GM18511 (cell line): ENCODE data around the gene HIGD1B.

Source experiments
- ATAC-seq: cut with Tn5 transposase; IDR thresholded peaks from one replicate; pipeline ENCODE4 v1.9.1; 2021; ENCODE audit warnings: mild to moderate bottlenecking, moderate library complexity; ENCODE audit not compliant: unreplicated experiment

HIGD1B gene

DNA sequence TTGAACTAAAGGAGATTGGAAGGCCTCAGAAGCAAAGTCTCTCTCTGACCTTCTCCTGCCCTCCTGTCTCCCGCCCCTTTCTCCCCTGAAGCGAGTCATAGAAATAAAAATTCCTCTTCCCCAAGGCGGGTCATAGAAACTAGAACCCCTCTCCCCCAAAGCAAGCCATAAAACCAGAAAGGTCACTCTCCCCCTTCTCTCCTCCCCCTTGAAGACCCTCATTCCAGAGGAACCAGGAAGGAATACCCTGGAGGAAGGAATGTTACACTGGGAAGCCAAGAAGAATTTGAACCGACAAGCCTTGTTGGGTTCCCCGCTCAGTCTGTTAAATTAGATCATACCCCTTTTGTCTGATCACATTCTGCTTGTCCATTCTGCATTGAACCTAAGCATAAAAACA, 14.9 kb upstream of the HIGD1B start:
- ATAC-seq: no peak

DNA sequence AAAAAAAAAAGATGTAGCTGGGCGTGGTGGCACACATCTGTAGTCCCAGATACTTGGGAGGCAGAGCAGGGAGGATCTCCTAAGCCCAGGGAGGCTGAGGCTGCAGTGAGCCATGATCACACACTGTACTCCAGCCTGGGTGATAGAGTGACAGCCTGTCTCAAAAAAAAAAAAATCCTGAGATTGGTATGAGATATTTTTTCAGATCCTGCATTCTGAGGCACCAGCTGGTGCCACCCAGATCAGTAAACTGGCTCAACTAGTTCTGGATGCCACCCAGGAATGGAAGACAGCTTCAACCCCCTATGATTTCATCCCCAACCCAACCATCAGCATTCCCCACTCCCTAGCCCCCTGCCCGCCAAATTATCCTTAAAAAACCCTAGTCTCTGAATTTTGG, 10.5 kb upstream of the HIGD1B start:
- ATAC-seq: no peak

DNA sequence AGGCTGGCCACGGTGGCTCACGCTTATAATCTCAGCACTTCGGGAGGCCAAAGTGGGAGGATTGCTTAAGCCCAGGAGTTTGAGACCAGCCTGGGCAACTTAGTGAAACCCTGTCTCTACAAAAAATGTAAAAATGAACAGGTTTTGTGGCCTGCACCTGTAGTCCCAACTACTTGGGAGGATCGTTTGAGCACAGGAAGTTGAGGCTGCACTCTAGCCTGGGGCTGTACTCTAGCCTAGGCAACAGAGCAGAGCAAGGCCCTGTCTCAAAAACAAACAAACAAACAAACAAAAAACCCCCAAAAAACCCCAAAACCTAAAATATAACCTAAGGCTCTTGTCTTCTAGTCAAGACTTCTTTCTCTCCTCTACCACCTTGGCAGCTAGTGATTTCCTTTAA, 7.4 kb upstream of the HIGD1B start:
- ATAC-seq: no peak

DNA sequence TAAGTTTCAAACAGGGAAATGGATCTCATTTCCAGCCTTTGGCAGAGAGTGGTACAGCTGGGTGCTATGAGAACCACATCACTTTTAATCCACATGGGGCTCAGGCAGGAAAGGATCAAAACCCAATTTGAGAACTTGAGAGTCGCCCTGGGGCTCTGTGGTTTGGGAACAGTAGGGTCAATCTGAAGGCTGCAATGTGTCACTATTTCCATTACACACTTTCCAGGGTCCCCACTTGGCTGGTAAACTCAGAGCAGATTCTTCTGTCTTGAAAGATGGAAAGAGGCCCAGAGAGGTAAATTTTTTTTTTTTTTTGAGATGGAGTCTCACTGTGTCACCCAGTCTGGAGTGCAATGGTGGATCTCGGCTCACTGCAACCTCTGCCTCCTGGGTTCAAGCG, 6.7 kb upstream of the HIGD1B start:
- ATAC-seq: no peak

DNA sequence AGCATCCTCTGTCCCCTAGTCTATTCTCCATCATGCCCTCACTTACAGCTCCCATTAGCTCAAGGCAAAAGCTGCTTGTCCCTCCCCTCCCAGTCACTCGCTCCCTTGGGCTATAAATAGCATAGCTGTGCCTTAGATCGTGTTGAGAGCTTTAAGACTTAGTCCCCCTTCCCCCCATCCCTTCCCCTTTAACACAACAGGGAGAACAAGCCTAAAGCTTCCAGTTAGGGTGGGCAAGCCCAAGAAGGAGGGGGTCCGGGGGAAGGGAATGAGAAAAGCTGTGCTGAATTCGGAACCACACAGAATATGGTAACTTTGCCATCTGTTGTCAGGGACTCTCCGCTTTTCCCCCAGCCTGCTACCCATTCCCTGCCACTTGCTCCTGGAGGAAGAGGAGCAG, 4.9 kb upstream of the HIGD1B start:
- no peak for ATAC-seq

DNA sequence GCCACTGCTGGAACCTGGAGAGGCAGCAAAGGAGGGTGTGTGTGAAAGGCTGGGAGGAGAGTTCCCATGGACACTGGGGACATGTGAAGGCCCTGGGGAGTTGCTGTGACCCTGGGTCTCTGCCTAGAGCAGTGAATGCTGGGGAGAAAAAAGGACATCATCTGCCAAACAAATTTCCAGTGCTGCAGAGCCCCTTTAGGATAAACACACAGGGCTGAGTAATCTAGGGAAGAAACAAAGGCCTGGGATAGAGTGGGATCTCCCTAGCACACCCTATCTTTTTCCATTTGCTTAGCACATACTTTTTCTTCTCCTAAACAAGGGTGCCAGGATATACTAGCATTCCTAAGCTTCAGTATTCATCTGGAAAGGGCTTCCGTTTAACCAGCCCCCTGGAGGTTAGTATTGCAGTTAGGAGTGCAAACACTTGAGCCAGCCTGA, 3.3 kb upstream of the HIGD1B start:
- no peak for ATAC-seq

DNA sequence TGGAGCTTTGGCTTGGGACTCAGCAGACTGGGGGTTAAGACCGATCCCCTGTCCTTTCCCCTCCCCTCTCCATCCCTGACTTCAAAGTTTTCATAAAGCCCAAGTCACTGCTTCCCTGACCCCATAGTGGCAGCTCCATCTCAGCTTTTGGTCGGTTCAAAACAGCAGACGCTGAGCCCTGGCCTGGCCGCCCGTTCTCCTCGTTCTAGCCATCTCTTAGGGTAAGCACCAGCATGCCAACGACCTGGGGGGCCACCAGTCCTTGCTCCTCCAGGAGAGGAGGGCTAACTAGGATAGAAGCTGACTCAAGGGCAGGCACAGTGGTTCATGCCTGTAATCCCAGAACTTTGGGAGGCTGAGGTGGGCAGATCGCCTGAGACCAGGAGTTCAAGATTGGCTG, 1.5 kb upstream of the HIGD1B start:
- no peak for ATAC-seq

DNA sequence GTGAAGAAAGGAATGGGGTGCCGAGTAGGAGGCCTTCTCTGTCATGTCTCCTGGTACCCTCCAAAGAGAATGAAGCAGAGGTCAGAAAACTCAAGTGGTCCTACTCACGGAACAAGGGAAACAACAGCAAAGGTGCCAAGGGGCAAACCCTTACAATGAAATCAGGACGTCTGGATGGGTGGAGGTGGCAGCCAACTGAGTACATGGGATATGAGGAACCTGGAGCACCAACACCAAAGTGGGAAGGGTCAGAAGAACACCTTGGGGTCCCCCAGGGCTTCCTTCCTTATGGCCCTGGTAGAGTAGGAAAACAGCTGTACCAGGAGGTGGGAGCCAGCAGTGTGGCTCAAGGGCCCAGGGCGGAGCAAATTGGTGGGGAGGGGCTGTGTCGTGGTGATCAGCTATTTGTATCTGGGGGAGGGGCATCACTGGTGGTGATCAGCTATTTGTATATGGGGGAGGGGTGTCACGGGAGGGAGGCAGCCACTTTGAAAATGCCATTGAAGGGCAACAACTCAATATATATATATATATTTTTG, 643 bp downstream of the HIGD1B start:
- ATAC-seq: no peak

DNA sequence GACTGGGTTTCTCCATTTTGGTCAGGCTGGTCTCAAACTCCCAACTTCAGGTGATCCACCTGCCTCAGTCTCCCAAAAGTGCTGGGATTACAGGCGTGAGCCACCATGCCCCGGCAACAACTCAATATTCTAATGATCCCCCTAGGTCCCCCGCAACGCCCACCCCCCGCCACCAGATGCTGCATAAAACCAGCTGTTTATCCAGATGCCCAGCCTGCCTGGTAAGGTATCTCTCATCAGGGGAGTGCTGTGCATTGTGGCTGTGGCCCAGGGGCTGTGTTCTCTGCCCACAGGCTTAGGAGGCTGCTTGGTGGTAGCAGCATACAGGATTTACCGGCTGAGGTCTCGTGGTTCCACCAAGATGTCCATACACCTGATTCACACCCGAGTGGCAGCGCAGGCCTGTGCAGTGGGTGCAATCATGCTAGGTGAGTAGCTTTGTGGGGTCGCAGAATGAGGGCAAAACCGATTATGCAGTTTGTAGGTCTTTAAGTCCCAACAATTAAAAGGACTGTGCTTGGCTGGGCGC, 1.3 kb downstream of the HIGD1B start:
- no peak for ATAC-seq

DNA sequence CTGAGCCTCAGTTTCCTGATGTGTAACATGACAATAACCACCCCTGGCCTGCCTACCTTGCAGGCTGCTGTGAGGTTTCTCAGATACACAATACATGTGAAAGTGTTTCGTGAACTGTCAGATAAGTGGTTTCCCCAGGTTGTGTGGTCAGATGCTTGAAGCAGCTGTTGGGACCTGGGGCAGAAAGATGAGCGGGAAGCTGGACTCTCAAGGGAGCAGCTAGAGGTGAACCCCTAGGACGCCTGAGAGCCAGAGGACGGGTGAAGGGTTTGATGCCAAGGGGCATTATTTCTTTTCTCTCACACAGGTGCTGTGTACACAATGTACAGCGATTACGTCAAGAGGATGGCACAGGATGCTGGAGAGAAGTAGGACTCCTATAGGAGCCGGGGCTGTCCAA, 2.3 kb downstream of the HIGD1B start:
- ATAC-seq: no peak

DNA sequence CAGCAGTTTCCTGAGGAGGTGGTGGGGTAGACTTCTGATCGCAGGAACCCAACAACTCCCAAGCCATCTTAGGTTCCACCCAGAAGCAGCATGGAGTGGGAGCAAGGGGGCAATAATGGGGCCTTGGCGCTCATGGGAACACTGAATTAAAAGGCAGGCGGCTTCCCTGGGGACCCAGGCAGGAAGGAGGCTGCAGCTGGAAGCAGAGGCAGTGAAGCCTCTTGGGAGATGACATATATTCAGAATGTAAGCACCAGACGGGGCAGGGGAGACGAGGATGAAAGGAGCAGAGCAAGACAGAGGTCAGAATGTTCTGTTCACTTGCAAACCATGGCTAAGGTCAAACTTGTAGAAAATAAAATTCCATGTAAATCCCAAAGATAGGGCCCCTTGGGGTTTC, 2.9 kb downstream of the HIGD1B start:
- ATAC-seq: no peak

DNA sequence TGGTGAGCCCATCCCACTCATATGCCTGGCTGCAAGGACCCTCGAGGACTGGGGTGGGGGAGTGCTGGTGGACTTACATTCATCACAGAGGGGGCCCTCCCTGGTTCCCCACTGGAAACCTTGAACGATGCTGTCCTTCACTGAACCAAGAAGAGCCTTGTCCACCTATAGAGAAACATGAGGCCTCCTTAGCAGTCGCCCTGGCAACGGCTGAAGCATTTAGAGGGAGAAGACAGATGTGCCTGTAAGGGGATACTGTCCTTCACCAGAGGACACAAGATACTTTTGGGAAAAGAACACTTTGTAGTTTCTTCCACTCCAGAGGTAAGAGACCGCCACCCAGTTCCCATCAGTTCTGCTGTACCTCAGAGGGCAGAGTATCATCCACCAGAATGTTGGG, 6.5 kb downstream of the HIGD1B start:
- no peak for ATAC-seq

DNA sequence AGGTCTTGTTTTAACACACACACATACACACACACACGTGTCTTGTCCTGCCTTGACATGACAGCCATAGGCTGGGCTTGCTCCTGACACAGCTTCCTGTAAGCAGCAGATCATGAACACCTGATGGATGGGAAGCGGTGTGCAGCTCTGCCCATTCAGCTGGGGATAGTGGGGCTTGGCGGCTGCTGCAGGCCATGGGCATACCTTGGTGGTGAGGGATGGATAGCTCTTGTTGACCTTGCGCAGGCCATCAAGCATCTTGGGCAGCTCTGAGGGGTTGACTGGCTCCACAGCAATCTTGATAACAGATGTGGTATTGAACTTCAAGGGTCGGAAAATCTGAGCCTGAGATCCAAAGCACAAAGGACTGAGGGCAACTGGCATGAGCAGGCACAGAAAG, 12.0 kb downstream of the HIGD1B start:
- ATAC-seq: no peak

DNA sequence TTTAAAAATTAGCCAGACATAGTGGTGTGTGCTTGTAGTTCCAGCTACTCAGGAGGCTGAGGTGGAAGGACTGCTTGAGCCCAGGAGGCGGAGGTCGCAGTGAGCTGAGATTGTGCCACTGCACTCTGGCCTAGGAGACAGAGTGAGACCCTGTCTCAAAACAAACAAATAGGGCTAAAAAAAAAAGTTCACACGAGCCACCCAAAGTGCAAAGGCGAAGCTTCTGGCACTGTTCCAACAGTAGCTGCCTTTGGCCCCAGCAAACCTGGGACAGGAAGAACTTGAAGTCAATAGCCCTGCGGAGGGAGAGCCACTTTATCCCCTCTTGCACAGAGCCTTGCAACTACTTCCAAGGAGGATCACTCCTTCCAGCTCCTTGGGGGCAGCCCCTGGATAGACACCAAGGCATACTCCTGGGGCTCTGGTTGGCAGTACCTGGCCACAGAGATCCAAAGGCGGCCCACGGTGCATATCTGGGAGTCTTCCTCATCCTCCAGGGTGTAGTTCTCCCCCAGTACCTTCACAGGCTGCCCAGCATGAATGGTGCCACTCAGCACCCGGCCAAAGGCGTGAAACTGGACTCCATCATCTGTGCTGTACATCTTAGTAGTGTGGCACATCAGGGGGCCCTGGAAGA, 14.7 kb downstream of the HIGD1B start:
- ATAC-seq: no peak

DNA sequence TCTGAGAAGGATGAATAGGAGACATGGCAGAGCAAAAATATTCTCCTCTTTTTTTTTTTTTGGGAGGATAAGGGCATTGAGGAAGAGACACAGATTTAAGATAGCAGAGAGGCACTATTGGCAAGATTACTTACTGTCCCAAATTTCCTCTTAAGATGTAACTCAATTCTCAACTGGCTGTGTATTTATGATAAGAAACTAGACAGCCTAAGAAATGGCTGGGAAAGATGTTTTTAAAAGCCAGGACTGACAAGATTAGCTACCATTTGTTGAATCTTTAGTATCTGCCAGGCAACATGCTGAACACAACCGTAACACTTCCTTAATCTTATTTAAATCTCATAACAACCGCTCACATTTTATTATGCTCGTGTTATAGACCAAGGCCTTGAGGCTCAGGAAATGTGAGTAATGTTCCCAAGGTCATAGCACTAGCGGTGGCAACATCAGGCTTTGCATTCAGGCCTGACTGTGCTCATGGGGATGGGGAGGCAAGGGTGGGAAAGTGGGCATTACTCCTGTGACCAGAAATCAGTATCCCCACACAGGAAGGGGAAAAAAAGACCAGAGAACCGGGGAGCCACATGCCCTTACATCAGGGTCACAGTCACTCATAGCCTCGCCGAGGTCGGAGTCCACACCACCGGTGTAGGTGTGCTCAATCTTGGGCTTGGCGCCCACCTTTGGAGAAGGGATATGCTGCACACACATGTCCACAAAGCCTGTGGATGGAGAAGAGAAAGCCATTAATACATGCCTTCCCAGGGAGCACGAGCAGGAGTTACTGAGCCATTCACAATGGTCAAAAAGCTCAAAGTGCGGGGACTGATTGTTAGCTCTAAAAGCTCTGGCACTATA, 15.6 kb downstream of the HIGD1B start:
- ATAC-seq: no peak

DNA sequence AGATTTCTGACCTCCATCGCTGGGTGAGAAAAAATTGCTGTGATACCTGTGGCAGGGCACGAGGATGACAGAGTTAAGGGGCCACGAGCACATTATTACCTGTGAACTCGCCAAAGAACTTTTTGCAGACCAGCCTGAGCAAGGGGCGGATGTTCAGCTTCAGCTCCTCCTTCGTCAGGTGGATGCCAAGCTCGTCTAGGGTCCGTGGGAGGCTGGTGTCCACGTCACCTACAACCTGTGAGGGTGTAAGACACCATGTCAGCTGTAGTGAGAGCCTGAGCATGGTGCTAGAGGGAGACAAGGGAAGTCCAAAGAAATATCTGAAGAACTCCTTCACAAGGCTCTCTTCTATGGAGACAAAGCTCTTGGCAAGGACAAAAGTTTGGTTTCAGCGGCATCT, 17.1 kb downstream of the HIGD1B start:
- ATAC-seq: no peak

DNA sequence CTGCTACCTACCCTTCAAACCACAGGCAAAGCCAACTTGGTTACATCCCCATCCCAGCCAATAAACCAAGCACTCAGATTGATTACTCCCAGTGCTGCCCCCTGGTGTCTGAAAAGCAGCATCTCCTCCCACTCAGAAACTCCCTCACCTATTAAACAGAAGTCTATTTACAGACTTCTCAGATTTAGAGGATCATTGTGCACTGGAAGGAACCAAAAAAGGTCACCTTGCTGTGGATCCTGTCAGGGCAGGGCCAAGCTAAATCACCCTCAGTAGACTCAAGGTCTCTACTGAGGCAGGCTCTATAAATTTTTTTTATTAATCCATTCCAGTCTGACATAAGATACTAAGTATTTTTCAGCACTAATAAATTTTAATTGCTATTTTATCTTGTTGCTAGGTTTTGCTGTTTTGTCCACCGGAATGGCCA, 17.6 kb downstream of the HIGD1B start:
- ATAC-seq: no peak

DNA sequence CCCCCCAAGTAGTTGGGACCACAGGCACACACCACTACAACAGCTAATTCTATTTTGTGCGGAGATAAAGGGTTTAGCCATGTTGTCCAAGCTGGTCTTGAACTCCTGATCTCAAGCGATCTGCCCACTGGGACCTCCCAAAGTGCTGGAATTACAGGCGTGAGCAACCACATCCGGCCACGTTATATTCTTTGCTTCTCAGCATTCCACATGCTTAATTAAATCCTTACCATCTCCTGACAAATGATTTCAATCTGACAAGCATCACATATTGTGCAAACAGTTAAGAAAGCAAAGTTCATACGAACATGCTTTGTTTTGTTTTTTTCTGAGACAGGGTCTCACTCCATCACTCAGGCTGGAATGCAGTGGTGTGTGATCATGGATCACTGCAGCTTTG, 18.2 kb downstream of the HIGD1B start:
- ATAC-seq: no peak

DNA sequence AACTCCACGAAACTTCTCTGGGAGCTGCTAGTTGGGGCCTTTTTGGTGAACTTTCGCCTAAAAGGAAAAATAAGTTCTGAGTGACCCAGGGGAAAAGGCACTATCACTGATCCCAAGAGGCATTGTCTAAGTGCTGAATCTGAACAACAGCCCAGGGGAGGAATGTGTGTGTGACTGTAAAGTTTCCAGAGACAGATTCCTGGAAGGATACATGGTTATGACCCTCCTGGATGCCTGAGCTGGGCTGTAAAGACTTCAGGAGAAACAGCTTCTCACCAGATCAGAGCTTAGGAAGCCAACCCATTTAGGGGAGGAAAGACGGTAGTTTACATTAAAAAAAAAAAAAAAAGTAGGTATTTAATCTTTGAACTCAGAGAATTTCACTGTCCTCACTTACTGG, 20.2 kb downstream of the HIGD1B start:
- ATAC-seq: no peak

DNA sequence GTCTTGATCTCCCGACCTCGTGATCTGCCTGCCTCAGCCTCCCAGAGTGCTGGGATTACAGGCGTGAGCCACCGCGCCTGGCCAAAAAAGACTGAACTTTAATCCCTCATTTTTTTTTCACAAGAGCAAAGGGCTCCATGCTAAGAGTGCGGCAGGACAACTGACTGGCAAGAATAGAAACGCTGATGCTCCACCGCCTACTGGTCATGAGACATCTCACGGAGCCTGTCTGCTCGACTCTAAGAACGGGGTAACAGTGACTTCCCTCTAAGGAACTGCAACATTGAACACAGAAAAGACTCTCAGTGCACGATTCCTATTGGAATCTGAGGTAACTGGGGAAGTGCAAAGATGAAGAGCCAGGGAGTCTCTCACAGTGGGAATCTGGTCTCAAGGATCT, 23.9 kb downstream of the HIGD1B start:
- no peak for ATAC-seq

DNA sequence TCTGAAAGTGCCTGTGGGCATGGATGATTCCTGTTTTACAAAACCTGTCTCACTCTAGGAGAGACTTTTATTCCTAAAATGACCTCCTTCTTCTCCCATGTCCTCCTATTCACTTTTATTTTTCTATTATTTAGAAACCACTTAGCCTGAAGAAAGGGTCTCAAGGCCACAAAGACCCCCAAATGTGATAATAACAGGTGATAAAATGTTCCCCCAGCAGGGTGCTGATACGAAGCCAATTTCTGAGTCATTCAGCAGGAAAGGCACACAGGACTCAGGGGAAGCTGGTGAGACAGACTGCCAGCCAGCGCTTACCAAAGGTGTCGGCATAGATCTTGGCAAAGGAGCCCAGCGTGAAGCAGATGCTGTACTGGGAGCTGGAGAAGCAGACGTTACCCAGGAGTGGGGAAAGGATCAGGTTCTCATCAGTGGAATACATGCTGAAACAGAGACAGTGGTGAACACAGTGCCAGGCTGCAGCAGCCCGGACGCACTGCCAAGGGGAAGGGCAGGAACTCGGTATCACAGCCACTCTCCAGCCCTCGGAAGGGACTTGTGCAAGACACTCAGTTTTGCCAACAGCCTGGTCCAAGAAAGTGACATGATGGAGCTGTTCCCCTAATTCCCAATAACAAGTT, 24.6 kb downstream of the HIGD1B start:
- no peak for ATAC-seq

DNA sequence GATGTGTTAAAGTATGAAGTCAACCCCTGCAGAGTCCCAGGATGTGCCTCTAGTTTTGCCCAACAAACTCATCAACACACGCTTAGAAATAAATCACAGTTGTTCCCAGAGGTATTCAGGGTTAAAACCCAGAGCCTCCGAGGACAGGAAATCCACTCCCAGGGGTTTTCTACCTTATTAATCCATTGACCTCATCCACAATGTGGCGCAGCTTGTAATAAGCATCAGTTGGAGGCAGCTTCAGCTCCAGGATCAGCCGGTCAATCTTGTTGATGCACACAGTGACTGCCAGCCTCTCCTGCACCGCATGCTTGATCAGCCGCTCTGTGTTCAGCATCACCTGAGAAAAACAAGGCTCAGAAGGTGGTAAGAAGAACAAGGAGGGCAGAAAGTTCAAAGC, 28.1 kb downstream of the HIGD1B start:
- no peak for ATAC-seq
